GM21360 (cell line): Measurements from ENCODE around the gene ITPR2.
"Not testable (repeated sequence)": the region's sequence is repeated elsewhere in the genome, so short reads cannot be mapped to it uniquely, and the experiment has no call there.

Experiments
- ATAC-seq: cut with Tn5 transposase; IDR thresholded peaks from one replicate; pipeline ENCODE4 v1.9.1; 2021; ENCODE audit warnings: mild to moderate bottlenecking, moderate library complexity; ENCODE audit not compliant: unreplicated experiment

The ITPR2 gene

DNA sequence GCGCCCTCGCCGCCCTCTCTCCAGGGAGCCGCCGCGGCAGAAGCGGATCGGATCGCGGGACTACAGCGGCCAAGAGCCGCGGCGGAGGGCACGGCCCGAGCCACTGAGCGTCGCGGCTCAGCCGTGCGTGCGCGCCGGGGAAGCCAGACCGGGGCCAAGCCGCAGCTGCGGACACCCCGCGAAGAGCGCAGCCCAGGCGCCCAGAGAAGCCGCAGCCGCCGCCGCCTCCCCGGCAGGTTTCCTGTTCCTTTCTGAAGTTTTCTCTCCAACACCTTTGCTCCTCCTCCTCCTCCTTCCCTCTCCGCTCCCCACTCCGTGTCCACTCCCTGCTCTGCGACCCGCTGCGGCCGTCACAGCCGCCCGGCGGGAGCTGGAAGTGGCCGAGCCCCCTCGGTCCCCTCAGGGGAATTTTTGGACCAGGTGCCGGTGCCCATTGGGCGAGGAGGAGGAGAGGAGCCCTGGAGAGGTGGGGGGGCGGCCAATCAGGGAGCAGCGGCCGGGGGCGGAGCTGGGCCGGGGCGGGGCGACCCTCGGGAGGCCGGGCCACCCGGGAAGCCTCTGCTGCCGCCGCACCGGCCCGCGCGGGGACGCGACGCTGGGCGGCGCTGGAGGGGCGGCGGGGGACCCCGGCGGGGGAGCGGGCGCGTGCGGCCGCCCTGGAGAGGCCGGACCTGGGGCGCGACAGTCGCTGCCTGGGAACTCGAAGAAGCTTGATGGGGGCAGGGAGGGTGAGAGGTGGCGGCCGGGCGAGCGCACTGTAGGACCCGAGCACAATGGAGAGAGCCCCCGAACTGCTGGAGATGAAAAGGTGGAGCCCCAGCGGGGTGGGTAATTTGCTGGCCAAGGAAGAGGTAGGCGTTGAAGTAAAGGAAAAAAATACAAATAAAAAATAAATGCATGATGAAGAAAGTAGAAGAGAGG is at the start of gene ITPR2:
ITPR2 (minus strand) TSS at position 373 of the 921 bp plus-strand sequence. CDS start 413 bp downstream, outside the sequence.
- ATAC-seq: peak; percentile 65

DNA sequence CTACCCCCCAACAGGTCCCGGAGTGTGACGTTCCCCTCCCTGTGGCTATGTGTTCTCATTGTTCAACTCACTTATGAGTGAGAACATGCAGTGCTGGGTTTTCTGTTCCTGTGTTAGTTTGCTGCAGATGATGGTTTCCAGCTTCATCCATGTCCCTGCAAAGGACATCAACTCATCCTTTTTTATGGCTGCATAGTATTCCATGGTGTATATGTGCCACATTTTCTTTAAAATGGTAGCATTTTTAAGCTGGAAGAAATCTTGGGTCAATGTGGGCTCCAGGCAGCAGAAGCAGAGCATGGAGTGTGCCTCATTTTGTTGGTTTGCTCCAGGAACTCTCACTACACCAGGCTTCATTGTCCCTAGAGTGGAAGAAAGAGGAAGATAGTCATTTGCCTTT is 47.6 kb upstream of the ITPR2 start:
- ATAC-seq: no peak

DNA sequence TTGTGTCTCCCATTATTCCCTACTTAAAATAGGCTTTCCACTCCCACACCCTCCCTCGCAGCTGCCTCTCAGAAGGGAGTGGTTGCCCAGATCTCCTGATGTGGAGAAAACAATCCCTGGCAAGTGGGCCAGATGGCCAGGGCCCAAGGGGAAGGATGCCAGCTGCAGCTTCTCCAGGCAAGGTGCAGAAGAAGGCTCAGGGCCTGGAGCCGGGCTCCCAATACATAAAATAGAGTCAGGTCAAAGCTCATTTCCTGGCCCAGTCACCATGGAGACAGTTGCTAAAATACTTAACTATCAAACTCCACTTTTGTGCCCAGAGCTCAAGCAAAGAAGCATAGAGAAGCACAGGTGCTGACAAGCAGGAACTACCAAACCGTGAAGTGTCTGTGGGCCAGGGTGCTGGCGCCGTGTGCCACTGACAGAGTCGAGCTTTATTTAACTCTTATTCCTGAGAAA is 45.7 kb upstream of the ITPR2 start:
- ATAC-seq: no peak

GRCh38 chr12:26874501-26875296 is 41.7 kb upstream of the ITPR2 start:
- ATAC-seq: peak; percentile 43

- no peak for ATAC-seq
Observed at GRCh38 chr12:26872625-26873024, 39.6 kb upstream of the ITPR2 start.

GRCh38 chr12:26871985-26872384 is 39.0 kb upstream of the ITPR2 start:
- no peak for ATAC-seq

GRCh38 chr12:26870491-26871419 is 37.8 kb upstream of the ITPR2 start:
- ATAC-seq: no peak

- no peak for ATAC-seq
Observed at GRCh38 chr12:26869908-26870459, 37.0 kb upstream of the ITPR2 start.

GRCh38 chr12:26869104-26869494 is 36.1 kb upstream of the ITPR2 start:
- ATAC-seq: no peak

DNA sequence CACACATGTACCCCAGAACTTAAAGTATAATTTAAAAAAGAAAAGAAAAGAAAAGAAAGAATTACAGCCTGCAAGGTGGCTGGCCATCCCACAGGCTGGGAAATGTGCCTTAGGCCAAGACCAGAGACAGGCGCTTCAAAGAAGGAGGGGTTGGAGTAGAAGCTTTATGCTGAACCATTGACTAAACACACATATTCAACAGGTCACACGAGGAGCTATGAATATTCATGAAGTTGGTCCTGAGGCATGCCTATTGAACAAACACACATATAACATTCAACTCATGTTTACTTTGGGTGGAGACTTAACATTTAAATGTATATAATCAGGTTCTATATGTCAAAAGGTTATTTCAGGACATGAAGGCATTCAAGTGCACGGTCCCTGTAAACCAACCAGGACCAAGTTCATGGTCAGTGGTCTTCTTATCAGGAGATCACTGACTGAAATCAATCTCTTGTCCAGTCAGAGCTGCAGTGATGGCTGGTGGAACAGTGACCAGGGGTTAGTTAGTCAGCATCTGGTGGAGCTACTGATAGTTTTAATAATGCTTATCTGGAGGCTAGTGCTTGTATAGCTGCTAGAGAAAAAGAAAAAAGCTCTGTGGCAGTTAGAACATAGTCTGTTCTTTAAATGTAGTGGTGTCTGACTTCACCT is 35.6 kb upstream of the ITPR2 start:
- no peak for ATAC-seq

- peak; percentile 48 for ATAC-seq
Observed at GRCh38 chr12:26867080-26867479, 34.1 kb upstream of the ITPR2 start.

DNA sequence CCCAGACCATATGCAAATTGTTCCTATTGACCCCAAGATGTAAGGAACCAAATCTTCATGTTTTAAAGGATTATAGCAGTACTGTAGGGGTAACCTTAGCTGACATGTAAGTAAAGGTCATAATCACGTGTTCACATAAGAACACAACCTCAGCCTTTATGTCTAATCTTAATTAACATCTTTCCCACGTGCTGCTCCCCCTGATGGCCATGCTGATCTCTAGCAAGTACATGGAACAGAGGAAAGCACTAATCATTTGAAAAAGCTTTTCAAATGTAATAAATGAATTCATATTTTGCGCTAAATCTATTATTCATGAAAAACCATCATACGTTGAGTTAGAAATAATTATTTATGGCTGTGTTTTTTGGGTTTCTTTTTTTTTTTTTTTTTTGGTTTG is 30.5 kb upstream of the ITPR2 start:
- ATAC-seq: no peak

GRCh38 chr12:26862787-26863186 is 29.8 kb upstream of the ITPR2 start:
- not testable (repeated sequence) for ATAC-seq

DNA sequence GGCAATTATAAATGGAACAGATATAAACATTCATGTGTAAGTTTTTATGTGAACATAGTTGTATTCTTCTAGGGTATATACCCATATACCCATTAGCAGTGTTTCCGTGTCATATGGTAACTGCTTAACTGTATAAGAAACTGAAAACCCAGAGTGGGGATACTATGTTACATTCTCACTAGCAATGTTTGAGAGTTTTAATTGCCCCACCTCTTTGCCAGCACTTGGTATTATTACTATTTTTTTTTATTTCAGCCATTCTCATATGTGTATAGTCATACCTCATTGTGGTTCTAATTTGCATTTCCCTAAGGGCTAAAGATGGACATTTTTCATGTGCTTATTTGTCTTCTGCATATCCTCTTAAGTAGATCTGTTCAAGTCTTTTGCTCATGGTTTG is 28.7 kb upstream of the ITPR2 start:
- no peak for ATAC-seq

DNA sequence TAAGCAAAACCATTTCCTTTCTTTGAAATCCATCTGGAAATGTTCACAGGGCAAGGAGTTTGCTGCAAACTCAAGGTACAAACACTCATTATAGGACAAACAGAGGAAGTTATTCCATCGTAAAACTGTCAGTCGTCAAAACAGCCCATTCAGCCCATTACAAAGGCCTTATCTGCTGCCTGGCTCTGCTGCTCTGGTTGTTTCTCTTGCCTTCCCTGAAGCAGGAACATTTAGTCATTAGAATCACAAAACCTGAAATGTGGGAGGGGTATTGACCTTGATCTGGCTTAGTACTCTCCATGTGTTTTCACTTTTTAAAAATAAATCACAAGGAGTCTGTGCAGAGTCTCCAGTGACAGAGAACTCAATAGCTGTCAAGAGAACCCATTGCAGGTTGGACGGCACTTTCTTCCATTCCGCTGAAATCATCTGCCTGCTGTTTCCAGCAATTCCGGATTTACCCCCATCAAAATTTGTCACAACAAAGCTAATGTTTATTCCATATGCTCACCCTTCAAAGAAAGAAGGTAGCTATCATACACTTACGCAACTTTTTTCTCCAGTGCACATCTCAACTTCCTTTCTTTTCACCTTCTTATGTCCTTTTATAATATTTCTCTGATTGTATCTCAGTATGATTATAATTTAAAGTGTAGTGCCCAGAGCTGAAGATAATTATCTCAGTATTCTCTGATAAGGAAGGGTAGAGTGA is 24.6 kb upstream of the ITPR2 start:
- ATAC-seq: no peak

GRCh38 chr12:26855337-26855736 is 22.3 kb upstream of the ITPR2 start:
- no peak for ATAC-seq

DNA sequence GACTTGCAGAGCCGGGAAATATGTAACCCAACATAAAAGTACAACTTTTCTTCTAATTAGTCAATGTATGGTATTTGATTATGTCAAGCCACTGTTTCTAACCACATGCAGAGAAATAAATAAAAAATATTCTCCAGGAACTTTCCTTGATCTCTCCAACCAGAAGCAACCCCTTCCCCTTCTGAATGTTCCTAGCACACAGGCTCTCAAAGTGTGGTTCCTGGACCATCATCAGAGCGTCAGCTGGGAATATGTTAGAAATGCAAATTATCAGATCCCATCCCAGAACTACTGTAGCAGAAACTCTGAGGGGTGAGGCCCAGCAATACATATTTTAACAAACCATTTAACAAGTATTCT is 21.0 kb upstream of the ITPR2 start:
- no peak for ATAC-seq

GRCh38 chr12:26853303-26854030 is 20.5 kb upstream of the ITPR2 start:
- ATAC-seq: peak; percentile 67
